H1 (cell line): ENCODE data around the gene CDC42EP5. TPM values are rescaled to one million over a fixed set of nuclear protein-coding genes. Genes with fewer than 3 reads are reported as not detected.

Experiments used
- CTCF ChIP-seq, 3 experiments: IDR thresholded peaks; 1 replicate in 2 of 3; 2 replicates in 1 of 3; pipeline versions ENCODE4 v1.5.1 to v1.6.1; 2011; ENCODE audit warnings: low read length in 3 of 3, mild to moderate bottlenecking in 3 of 3, inconsistent platforms in 2 of 3, low read depth in 1 of 3, moderate library complexity in 1 of 3; ENCODE audit not compliant: insufficient read depth in 1 of 3; ENCODE audit errors: control extremely low read depth in 1 of 3
- JUN ChIP-seq: IDR thresholded peaks from 2 replicates; pipeline ENCODE4 v1.6.1; 2011; ENCODE audit warnings: low read depth, mild to moderate bottlenecking, improper control_type of control experiment, low read length
- KDM1A ChIP-seq: fragments of 200-600, 300-600 bp; sonication (generic); IDR thresholded peaks from 2 replicates; pipeline ENCODE4 v1.7.1; 2016; ENCODE audit warnings: mild to moderate bottlenecking, low read length, borderline replicate concordance
- KDM5A ChIP-seq: fragments of 200-600 bp; IDR thresholded peaks from 2 replicates; pipeline ENCODE4 v1.7.1; 2012; ENCODE audit warnings: mild to moderate bottlenecking, low read length, inconsistent platforms, mixed read lengths
- NRF1 ChIP-seq: IDR thresholded peaks from 2 replicates; pipeline ENCODE4 v1.6.1; 2011; ENCODE audit warnings: mild to moderate bottlenecking, low read depth, low read length, improper control_type of control experiment
- POLR2A ChIP-seq, 2 experiments: IDR thresholded peaks; 1 replicate in 1 of 2; 2 replicates in 1 of 2; pipeline ENCODE4 v1.6.1; 2011; ENCODE audit warnings: low read depth in 2 of 2, low read length in 2 of 2, mild to moderate bottlenecking in 2 of 2; ENCODE audit errors: control extremely low read depth in 1 of 2
- RFX5 ChIP-seq: IDR thresholded peaks from 2 replicates; pipeline ENCODE4 v1.6.1; 2011; ENCODE audit warnings: low read depth, low read length, improper control_type of control experiment, borderline replicate concordance
- RXRA ChIP-seq: IDR thresholded peaks from 2 replicates; pipeline ENCODE4 v1.6.1; 2011; ENCODE audit warnings: low read depth, mild to moderate bottlenecking, low read length, moderate library complexity; ENCODE audit not compliant: insufficient read depth
- SP4 ChIP-seq: IDR thresholded peaks from 2 replicates; pipeline ENCODE4 v1.6.1; 2012; ENCODE audit warnings: low read length, inconsistent platforms
- polyA plus RNA-seq, 7 experiments: library from polyadenylated mRNA; depleted of rRNA in 3 of 7; stranded (reverse) in 5 of 7; unstranded in 2 of 7; fragments of >200 nt in 5 of 7; fragments of 200-250 nt in 2 of 7; gene quantifications; 1 replicate in 5 of 7; 2 replicates in 1 of 7; 4 replicates in 1 of 7; pipeline versions ENCODE4 v1.2.1 to v1.2.3, GENCODE V29; 2011 to 2013; ENCODE audit warnings: missing spikeins in 2 of 7, mixed read lengths in 2 of 7
- total RNA-seq: library from RNA; stranded (reverse); fragmentation: NEBNext Ultra II Directional; extraction: Animal tissue kit (Norgen Biotek cat#: 25700); gene quantifications from 2 replicates; pipeline ENCODE4 v1.2.1, GENCODE V29; 2021

The CDC42EP5 gene
- total and polyA plus RNA-seq, 2 of the 8 experiments (the other 6 are each of a cell fraction or from before 2014, with no cell fraction given) = 1.8 to 2.1 TPM

- TF ChIP-seq RFX5 (no peak), KDM5A (no peak), KDM1A (no peak), NRF1 (no peak), RXRA (no peak), CTCF (IDR thresholded peaks at IDR 0.05; ENCODE audit: control extremely low read depth in 1 of 3, insufficient read depth in 1 of 3, low read depth in 1 of 3, low read length in 3 of 3) (no peak), JUN (no peak), SP4 (no peak), POLR2A (IDR thresholded peaks at IDR 0.05; ENCODE audit: control extremely low read depth in 1 of 2, low read depth in 2 of 2, low read length in 2 of 2) (no peak)
Observed at GRCh38 chr19:54436031-54436523, 37.0 kb downstream of the CDC42EP5 start (continued).
